KMS-11 (cell line): ENCODE measurements around the gene TMEM263.

Experiments
- H2AFZ ChIP-seq: fragments of 200-600 bp; sonication (generic); 2 replicates; pipeline ENCODE4 v1.6.1; 2016; ENCODE audit warnings: antibody characterized with exemption, mixed run types, low read depth
- H3K27ac ChIP-seq: fragments of 200-600 bp; sonication (generic); 2 replicates; pipeline ENCODE4 v1.6.1; 2016; ENCODE audit warnings: mild to moderate bottlenecking, mixed run types
- H3K27me3 ChIP-seq: fragments of 200-600 bp; sonication (generic); 2 replicates; pipeline ENCODE4 v1.6.1; 2017; ENCODE audit warnings: mild to moderate bottlenecking, low read depth, mixed run types, moderate library complexity; ENCODE audit not compliant: insufficient read depth
- H3K36me3 ChIP-seq: fragments of 200-600 bp; sonication (generic); 2 replicates; pipeline ENCODE4 v1.6.1; 2017; ENCODE audit warnings: mild to moderate bottlenecking, mixed run types; ENCODE audit not compliant: insufficient read depth
- H3K4me1 ChIP-seq: fragments of 200-600 bp; sonication (generic); 2 replicates; pipeline ENCODE4 v1.6.1; 2016; ENCODE audit warnings: mild to moderate bottlenecking, low read depth, mixed run types; ENCODE audit not compliant: poor library complexity, severe bottlenecking
- H3K4me2 ChIP-seq: fragments of 200-600 bp; sonication (generic); 2 replicates; pipeline ENCODE4 v1.7.0; 2016; ENCODE audit warnings: mild to moderate bottlenecking, mixed run types
- H3K4me3 ChIP-seq: fragments of 200-600 bp; sonication (generic); IDR thresholded peaks from 2 replicates; pipeline ENCODE4 v1.6.1; 2017; ENCODE audit warnings: low read depth, low read length, mixed read lengths; ENCODE audit not compliant: insufficient read depth
- H3K79me2 ChIP-seq: fragments of 200-600 bp; sonication (generic); 2 replicates; pipeline ENCODE4 v1.6.1; 2016; ENCODE audit warnings: low read depth, mixed run types; ENCODE audit not compliant: insufficient read depth
- H3K9ac ChIP-seq: fragments of 200-600 bp; sonication (generic); 2 replicates; pipeline ENCODE4 v1.6.1; 2016; ENCODE audit warnings: mild to moderate bottlenecking, mixed run types
- H4K20me1 ChIP-seq: fragments of 200-600 bp; sonication (generic); 2 replicates; pipeline ENCODE4 v1.6.1; 2016; ENCODE audit warnings: mild to moderate bottlenecking, mixed run types; ENCODE audit not compliant: insufficient read depth
- CTCF ChIP-seq: fragments of 200-600 bp; sonication (generic); conservative IDR thresholded peaks from 2 replicates; pipeline ENCODE4 v1.6.1; 2017; ENCODE audit warnings: low read depth, mild to moderate bottlenecking, antibody characterized with exemption, low read length, moderate library complexity, mixed read lengths

The TMEM263 gene

DNA sequence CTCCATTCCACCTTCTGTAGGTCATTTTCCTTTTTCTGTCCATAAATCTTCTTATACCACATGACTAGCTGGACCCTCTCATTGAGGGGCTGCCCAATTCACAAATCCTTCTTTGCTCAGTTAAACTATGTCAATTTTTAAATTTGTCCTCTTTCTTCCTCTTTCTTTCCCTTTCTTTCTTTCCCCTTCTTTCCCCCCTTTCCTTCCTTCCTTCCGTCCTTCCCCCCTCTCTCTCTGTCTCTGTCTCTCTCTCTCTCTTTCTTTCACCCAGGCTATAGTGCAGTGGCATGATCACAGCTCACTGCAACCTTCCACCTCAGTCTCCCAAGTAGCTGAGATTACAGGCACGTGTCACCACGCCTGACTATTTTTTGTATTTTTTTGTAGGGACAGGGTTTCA lies 47.1 kb upstream of the TMEM263 start:
- no peaks in the 10 kb centered on the region for H3K79me2 ChIP-seq
- H3K9ac ChIP-seq: no peak overlapping the region

DNA sequence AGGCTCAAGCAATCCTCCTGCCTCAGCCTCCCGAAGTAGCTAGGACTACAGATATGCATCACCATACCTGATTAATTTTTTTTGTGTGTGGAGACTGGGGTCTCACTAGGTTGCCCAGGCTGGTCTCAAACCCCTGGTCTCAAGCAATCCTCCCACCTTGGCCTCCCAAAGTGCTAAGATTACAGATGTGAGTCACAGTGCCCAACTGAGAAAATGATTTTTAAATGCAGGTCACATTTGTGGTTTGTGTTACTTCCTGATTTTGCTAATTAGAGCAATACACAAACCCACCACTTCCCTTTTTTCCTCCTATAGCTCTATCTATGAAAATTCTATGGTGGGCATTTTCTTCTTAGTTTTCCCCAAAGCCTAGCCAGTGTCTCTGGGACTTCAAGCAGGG lies 45.5 kb upstream of the TMEM263 start:
- no peak overlapping the region for H3K4me3 ChIP-seq
- no peak overlapping the region for H3K9ac ChIP-seq
- no peak overlapping the region for H3K4me2 ChIP-seq
- no peaks in the 10 kb centered on the region for H4K20me1 ChIP-seq
- TF ChIP-seq CTCF: no peak
- H3K27ac ChIP-seq: no peak overlapping the region
- H2AFZ ChIP-seq: no peak overlapping the region
- H3K4me1 ChIP-seq: peaks cover 5% of the 10 kb centered on the region
- no peaks in the 10 kb centered on the region for H3K79me2 ChIP-seq
- H3K27me3 ChIP-seq: no peaks in the 10 kb centered on the region
- no peaks in the 10 kb centered on the region for H3K36me3 ChIP-seq

More for the DNA sequence above, 47.1 kb upstream of the TMEM263 start:
- H3K4me1 ChIP-seq: no peaks in the 10 kb centered on the region
- H3K36me3 ChIP-seq: no peaks in the 10 kb centered on the region
- no peaks in the 10 kb centered on the region for H3K27me3 ChIP-seq
- H3K4me3 ChIP-seq: no peak overlapping the region
- H2AFZ ChIP-seq: no peak overlapping the region
- no peak for TF ChIP-seq CTCF
- no peak overlapping the region for H3K4me2 ChIP-seq
- H3K27ac ChIP-seq: no peak overlapping the region
- no peaks in the 10 kb centered on the region for H4K20me1 ChIP-seq

DNA sequence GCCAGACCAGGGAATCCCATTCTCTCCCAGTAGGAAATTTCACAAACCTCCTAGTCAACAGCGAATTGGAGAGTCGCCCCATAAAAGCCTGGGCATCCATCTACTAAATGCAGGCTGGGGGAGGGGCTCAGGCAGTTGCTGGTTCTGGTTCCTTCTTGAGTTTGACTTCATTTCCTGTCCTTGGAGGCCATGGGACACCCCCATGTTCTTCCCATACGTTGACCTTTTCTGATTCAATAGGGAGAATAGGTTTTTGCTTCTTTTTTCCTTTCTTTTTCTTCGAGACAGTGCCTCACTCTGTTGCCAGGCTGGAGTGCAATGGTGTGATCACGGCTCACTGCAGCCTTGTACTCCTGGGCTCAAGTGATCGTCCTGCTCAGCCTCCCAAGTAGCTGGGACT lies 44.1 kb upstream of the TMEM263 start:
- Histone ChIP-seq H3K36me3 (no peaks in the 10 kb centered on the region), H3K79me2 (no peaks in the 10 kb centered on the region), H3K4me3 (no peak overlapping the region), H3K9ac (no peak overlapping the region), H3K4me1 (peaks cover 6% of the 10 kb centered on the region), H2AFZ (no peak overlapping the region), H3K4me2 (no peak overlapping the region), H3K27me3 (no peaks in the 10 kb centered on the region), H3K27ac (no peak overlapping the region), H4K20me1 (no peaks in the 10 kb centered on the region)
- TF ChIP-seq CTCF: no peak

- H3K36me3 ChIP-seq: no peaks in the 10 kb centered on the region
- H2AFZ ChIP-seq: no peak overlapping the region
- TF ChIP-seq CTCF: no peak
- no peak overlapping the region for H3K9ac ChIP-seq
- H4K20me1 ChIP-seq: no peaks in the 10 kb centered on the region
- no peak overlapping the region for H3K27ac ChIP-seq
- no peak overlapping the region for H3K4me2 ChIP-seq
- peaks cover 6% of the 10 kb centered on the region for H3K4me1 ChIP-seq
- no peak overlapping the region for H3K4me3 ChIP-seq
- H3K27me3 ChIP-seq: no peaks in the 10 kb centered on the region
- no peaks in the 10 kb centered on the region for H3K79me2 ChIP-seq
Measured at GRCh38 chr12:106913456-106913855, 42.3 kb upstream of the TMEM263 start.
